Measurements from ENCODE around the gene WIPF2.

GRCh38 chr17:40180694-40181093, 38.4 kb upstream of the WIPF2 start:
- TF ChIP-seq CTCF (IDR thresholded peaks at IDR 0.05) (no peak), JUN (CRISPR knock-in tag; IDR thresholded peaks at IDR 0.05) (no peak), ETV6 (CRISPR knock-in tag; IDR thresholded peaks at IDR 0.05) (no peak)

Data from WTC11 (cell line).